Prostate gland (tissue), 2 donors: ENCODE results near the gene DUS4L.
A peak's percentile ranks its signal among the peaks of the same experiment; 100 is the strongest.

ENCODE experiments used
- POLR2A ChIP-seq: fragments of 450-650 bp; IDR thresholded peaks from one replicate; pipeline ENCODE4 v1.6.1; 2016; ENCODE audit warnings: antibody characterized with exemption, mild to moderate bottlenecking
- POLR2AphosphoS5 ChIP-seq: sonication (generic); formaldehyde crosslinking; IDR thresholded peaks from one replicate; pipeline ENCODE4 v1.6.1; 2017; ENCODE audit warnings: antibody characterized with exemption
- TF ChIP-seq, protein P1 (sequence below), 4 experiments: fragments of 200-600 bp in 2 of 4; fragments of 450-650 bp in 2 of 4; sonication (generic) in 2 of 4; IDR thresholded peaks; 1 replicate in 3 of 4; 2 replicates in 1 of 4; pipeline ENCODE4 v1.5.1; 2016 to 2019; ENCODE audit warnings: antibody characterized with exemption in 4 of 4, mild to moderate bottlenecking in 2 of 4, moderate library complexity in 2 of 4

DNA sequence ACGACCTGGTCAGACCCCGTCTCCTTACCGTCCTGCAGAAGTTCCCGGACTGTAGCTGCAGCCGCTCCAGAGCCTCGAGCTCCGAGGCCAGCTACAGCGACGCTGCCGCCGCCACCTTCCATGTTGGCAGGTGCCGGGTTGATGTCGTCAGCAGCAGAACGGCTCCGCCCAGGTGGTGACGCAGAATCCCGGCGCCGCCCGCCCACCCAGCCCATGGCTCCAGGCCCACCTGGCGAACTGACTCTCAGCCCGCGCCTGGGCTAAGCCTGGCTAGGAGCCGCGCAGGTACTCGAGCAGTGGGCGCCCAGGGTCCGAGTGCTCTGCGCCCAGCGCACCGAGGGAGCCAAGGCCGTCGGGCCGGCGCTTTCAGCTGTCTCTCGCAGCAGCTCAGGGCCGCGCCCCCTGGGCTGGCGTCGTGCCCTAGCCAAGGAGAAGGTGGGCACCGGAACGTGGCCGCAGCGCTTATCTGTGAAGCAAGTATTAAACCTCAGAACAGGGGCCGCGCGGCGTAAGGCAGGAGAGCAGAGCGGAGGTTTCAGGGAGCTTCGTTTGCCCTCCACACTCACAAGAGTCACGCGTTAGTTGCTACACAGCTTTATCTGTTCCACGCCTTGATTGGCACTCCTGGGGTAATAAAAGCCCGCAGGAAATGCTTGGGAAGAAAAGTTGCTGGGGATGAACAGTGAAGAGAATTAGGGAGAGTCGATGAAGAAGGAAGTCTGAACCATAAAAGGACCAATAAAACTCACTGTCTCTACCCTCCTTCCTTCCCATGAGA is at the start of gene DUS4L, which contains the start of gene COG5:
- TF ChIP-seq, protein P1, sequence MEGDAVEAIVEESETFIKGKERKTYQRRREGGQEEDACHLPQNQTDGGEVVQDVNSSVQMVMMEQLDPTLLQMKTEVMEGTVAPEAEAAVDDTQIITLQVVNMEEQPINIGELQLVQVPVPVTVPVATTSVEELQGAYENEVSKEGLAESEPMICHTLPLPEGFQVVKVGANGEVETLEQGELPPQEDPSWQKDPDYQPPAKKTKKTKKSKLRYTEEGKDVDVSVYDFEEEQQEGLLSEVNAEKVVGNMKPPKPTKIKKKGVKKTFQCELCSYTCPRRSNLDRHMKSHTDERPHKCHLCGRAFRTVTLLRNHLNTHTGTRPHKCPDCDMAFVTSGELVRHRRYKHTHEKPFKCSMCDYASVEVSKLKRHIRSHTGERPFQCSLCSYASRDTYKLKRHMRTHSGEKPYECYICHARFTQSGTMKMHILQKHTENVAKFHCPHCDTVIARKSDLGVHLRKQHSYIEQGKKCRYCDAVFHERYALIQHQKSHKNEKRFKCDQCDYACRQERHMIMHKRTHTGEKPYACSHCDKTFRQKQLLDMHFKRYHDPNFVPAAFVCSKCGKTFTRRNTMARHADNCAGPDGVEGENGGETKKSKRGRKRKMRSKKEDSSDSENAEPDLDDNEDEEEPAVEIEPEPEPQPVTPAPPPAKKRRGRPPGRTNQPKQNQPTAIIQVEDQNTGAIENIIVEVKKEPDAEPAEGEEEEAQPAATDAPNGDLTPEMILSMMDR (IDR thresholded peaks at IDR 0.05): peak in 1 of 4 experiments; percentile 14
- TF ChIP-seq POLR2A: peak; percentile 72
- TF ChIP-seq POLR2AphosphoS5: peak; percentile 87
